IMR-90 (cell line): ENCODE measurements around the gene DHRS3. TPM values are rescaled to one million over a fixed set of nuclear protein-coding genes. Genes with fewer than 3 reads are reported as not detected.

Source experiments
- ATAC-seq: fragments of 200-7000 bp; cut with Tn5 transposase; 2 replicates; pipeline ENCODE4 v1.9.1; 2020; ENCODE audit warnings: low read depth, mild to moderate bottlenecking, moderate library complexity
- BruUV-seq: library from RNA; stranded (reverse); fragments of 400-500 nt; replicated peaks from 2 replicates; lab custom pipeline; 2021; lab: Mats Ljungman, UMichigan
- CTCF ChIA-PET: fragments of 300-600 bp; formaldehyde crosslinking; extraction: SDS; loops from one replicate; lab custom pipeline; 2021; ENCODE audit warnings: antibody characterized with exemption; lab: Yijun Ruan, JAX
- POLR2A ChIA-PET: fragments of 300-600 bp; sonication (Branson Sonifier 250); formaldehyde crosslinking; loops from one replicate; lab custom pipeline; 2022; ENCODE audit warnings: antibody characterized with exemption; ENCODE audit not compliant: unreplicated experiment; lab: Charles Lee
- DNase-seq: peaks from one replicate; pipeline ENCODE4 v3.0.0; 2013
- H2AFZ ChIP-seq: replicated peaks from 2 replicates; pipeline ENCODE3; 2013; ENCODE audit warnings: low read length, mild to moderate bottlenecking; ENCODE audit not compliant: poor library complexity
- H2AK5ac ChIP-seq: 2 replicates; pipeline ENCODE4 v1.6.1; 2013; ENCODE audit warnings: low read depth, low read length, inconsistent platforms
- H2AK9ac ChIP-seq: replicated peaks from 2 replicates; pipeline ENCODE3; 2013; ENCODE audit warnings: mild to moderate bottlenecking, low read depth, low read length, moderate library complexity; ENCODE audit not compliant: poor library complexity
- H2BK120ac ChIP-seq: 2 replicates; pipeline ENCODE4 v1.6.1; 2013; ENCODE audit warnings: low read depth, low read length, inconsistent platforms
- H2BK15ac ChIP-seq: 3 replicates; pipeline ENCODE4 v1.6.1; 2013; ENCODE audit warnings: low read depth, low read length, inconsistent platforms
- H2BK20ac ChIP-seq: 2 replicates; pipeline ENCODE4 v1.6.1; 2013; ENCODE audit warnings: low read depth, mild to moderate bottlenecking, inconsistent platforms, low read length, moderate library complexity
- H2BK5ac ChIP-seq: 2 replicates; pipeline ENCODE4 v1.6.1; 2013; ENCODE audit warnings: mild to moderate bottlenecking, low read depth, low read length, inconsistent platforms; ENCODE audit not compliant: poor library complexity, severe bottlenecking
- H3K14ac ChIP-seq: replicated peaks from 2 replicates; pipeline ENCODE4 v1.6.1; 2013; ENCODE audit warnings: low read depth, low read length, inconsistent platforms
- H3K18ac ChIP-seq: 2 replicates; pipeline ENCODE4 v1.6.1; 2013; ENCODE audit warnings: low read depth, low read length, control low read depth
- H3K23ac ChIP-seq: 2 replicates; pipeline ENCODE4 v1.6.1; 2013; ENCODE audit warnings: low read depth, low read length, inconsistent platforms
- H3K27ac ChIP-seq: 2 replicates; pipeline ENCODE4 v1.5.1; 2013; ENCODE audit warnings: mild to moderate bottlenecking, control low read depth, low read length; ENCODE audit not compliant: insufficient read depth
- H3K27me3 ChIP-seq: 2 replicates; pipeline ENCODE4 v1.6.1; 2013; ENCODE audit warnings: low read length; ENCODE audit not compliant: control insufficient read depth, insufficient read depth
- H3K36me3 ChIP-seq: 2 replicates; pipeline ENCODE4 v1.6.1; 2013; ENCODE audit warnings: low read length, mixed read lengths; ENCODE audit not compliant: control insufficient read depth, insufficient read depth
- H3K4ac ChIP-seq: 2 replicates; pipeline ENCODE4 v1.6.1; 2013; ENCODE audit warnings: low read depth, low read length, inconsistent platforms
- H3K4me1 ChIP-seq: 2 replicates; pipeline ENCODE4 v1.6.1; 2013; ENCODE audit warnings: low read length, mixed read lengths; ENCODE audit not compliant: control insufficient read depth, insufficient read depth
- H3K4me2 ChIP-seq: 2 replicates; pipeline ENCODE4 v1.6.1; 2013; ENCODE audit warnings: low read depth, mild to moderate bottlenecking, control low read depth, low read length, moderate library complexity
- H3K4me3 ChIP-seq: 2 replicates; pipeline ENCODE4 v1.5.1; 2013; ENCODE audit warnings: low read depth, mild to moderate bottlenecking, control low read depth, low read length, moderate library complexity; ENCODE audit not compliant: insufficient read depth
- H3K56ac ChIP-seq: 2 replicates; pipeline ENCODE4 v1.6.1; 2013; ENCODE audit warnings: low read length, inconsistent platforms; ENCODE audit not compliant: insufficient read depth; ENCODE audit errors: extremely low read depth
- H3K79me1 ChIP-seq, 2 experiments: 2 replicates each; pipeline ENCODE4 v1.6.1; 2013; ENCODE audit warnings: low read length in 2 of 2, inconsistent platforms in 1 of 2, low read depth in 1 of 2
- H3K9ac ChIP-seq: 2 replicates; pipeline ENCODE4 v1.6.1; 2013; ENCODE audit warnings: low read depth, low read length, control low read depth
- H3K9me1 ChIP-seq: 2 replicates; pipeline ENCODE4 v1.6.1; 2013; ENCODE audit warnings: low read length, inconsistent platforms; ENCODE audit not compliant: insufficient read depth
- H3K9me3 ChIP-seq: 2 replicates; pipeline ENCODE4 v1.6.1; 2013; ENCODE audit warnings: low read length; ENCODE audit not compliant: control insufficient read depth, insufficient read depth
- H4K20me1 ChIP-seq: 2 replicates; pipeline ENCODE4 v1.6.1; 2013; ENCODE audit warnings: low read length, inconsistent platforms; ENCODE audit not compliant: insufficient read depth
- H4K5ac ChIP-seq: 2 replicates; pipeline ENCODE4 v1.6.1; 2013; ENCODE audit warnings: mild to moderate bottlenecking, low read depth, low read length, control low read depth
- H4K8ac ChIP-seq, 2 experiments: 2 replicates each; pipeline ENCODE4 v1.6.1; 2013; ENCODE audit warnings: low read depth in 2 of 2, low read length in 2 of 2, control low read depth in 1 of 2, inconsistent platforms in 1 of 2
- H4K91ac ChIP-seq: 2 replicates; pipeline ENCODE4 v1.6.1; 2013; ENCODE audit warnings: low read depth, low read length, inconsistent platforms; ENCODE audit not compliant: insufficient read depth
- BHLHE40 ChIP-seq: fragments of 150-350 bp; IDR thresholded peaks from 2 replicates; pipeline ENCODE4 v1.6.1; 2016; ENCODE audit warnings: mild to moderate bottlenecking, low read depth, low read length
- CEBPB ChIP-seq: IDR thresholded peaks from 2 replicates; pipeline ENCODE4 v1.6.1; 2012; ENCODE audit warnings: low read depth, low read length, improper control_type of control experiment
- MXI1 ChIP-seq: IDR thresholded peaks from 2 replicates; pipeline ENCODE4 v1.6.1; 2012; ENCODE audit warnings: low read depth, mild to moderate bottlenecking, low read length, moderate library complexity, borderline replicate concordance
- RAD21 ChIP-seq: IDR thresholded peaks from 2 replicates; pipeline ENCODE4 v1.6.1; 2012; ENCODE audit warnings: low read length, improper control_type of control experiment
- RFX5 ChIP-seq: IDR thresholded peaks from 2 replicates; pipeline ENCODE4 v1.8.0; 2012; ENCODE audit warnings: low read depth, mild to moderate bottlenecking, low read length, moderate library complexity
- SMC3 ChIP-seq: fragments of 150-350 bp; IDR thresholded peaks from 2 replicates; pipeline ENCODE4 v1.6.1; 2016; ENCODE audit warnings: low read depth, mild to moderate bottlenecking, antibody characterized with exemption, low read length, moderate library complexity
- WGBS, 2 experiments: methylation state at CpG; one replicate each; pipeline versions ENCODE4 v1.1.5 to v1.1.7; 2013; ENCODE audit warnings: missing lambda C conversion rate in 2 of 2; ENCODE audit not compliant: insufficient read length in 1 of 2; ENCODE audit errors: extremely low coverage in 2 of 2; 5-methylcytosine and 5-hydroxymethylcytosine counted together
- dilution Hi-C: fragments of 300-500 bp; cut with HindIII; formaldehyde crosslinking; loops from one replicate; pipeline ENCODE4 v1.14.3; 2018; ENCODE audit warnings: low sequenced_read_pairs; ENCODE audit not compliant: unreplicated experiment
- in situ Hi-C: fragments of 300-500 bp; cut with MboI; formaldehyde crosslinking; loops from 3 replicates; pipeline ENCODE4 v1.14.3; 2019; ENCODE audit warnings: low sequenced_read_pairs, inconsistent platforms, mixed read lengths
- intact Hi-C: fragments of 100-400 bp; cut with micrococcal nuclease; formaldehyde crosslinking; loops from 2 replicates; pipeline ENCODE4 v1.10.0; 2022
- polyA plus RNA-seq, 3 experiments: library from polyadenylated mRNA; depleted of rRNA; stranded (reverse); fragments of >200 nt; gene quantifications; 2 replicates each; pipeline ENCODE4 v1.2.3, GENCODE V29; 2012; ENCODE audit warnings: low replicate concordance in 1 of 3
- total RNA-seq: library from RNA; depleted of rRNA; stranded (reverse); fragments of >200 nt; gene quantifications from 2 replicates; pipeline ENCODE4 v1.2.3, GENCODE V29; 2012

Gene DHRS3
- total and polyA plus RNA-seq, 2 of the 4 experiments (the other 2 are of a cell fraction): 11.2 to 14.5 TPM

DNA sequence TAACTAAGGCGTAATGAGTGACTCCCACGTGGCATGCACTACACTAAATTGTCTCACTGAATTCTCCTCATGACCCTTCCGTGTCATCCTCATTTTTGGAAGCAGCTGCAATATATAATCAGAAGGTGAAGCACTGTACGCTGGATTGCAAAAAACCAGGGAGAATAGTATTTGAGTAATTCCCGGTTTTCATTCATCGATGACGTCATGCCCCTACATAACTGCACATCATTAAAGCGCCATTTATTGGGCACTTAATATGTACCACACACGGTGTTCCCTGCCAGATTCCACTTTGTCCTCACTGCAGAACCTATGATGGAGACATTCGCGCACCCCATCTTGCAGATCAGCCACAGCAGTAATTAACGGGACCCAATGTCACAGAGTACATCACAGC, 41.0 kb downstream of the DHRS3 start:
- H3K27me3 ChIP-seq: no peaks in the 10 kb centered on the region
- H3K9ac ChIP-seq: no peak overlapping the region
- no peak overlapping the region for H3K4me2 ChIP-seq
- H3K56ac ChIP-seq: no peak overlapping the region
- no peaks in the 10 kb centered on the region for H3K9me3 ChIP-seq
- H4K8ac ChIP-seq: no peak overlapping the region
- H2BK20ac ChIP-seq: no peak overlapping the region
- H2AK9ac ChIP-seq: no peak overlapping the region
- H3K14ac ChIP-seq: no peak overlapping the region
- TF ChIP-seq RFX5 (no peak), SMC3 (no peak), BHLHE40 (no peak), CEBPB (no peak), MXI1 (no peak), RAD21 (no peak)
- H4K5ac ChIP-seq: no peak overlapping the region
- no peaks in the 10 kb centered on the region; the same call in 1 of the 2 replicates for H4K20me1 ChIP-seq
- no peak overlapping the region for H4K91ac ChIP-seq
- peaks cover 40% of the 10 kb centered on the region for H3K36me3 ChIP-seq
- no TSS peak for BruUV-seq
- no peaks in the 10 kb centered on the region for H3K79me1 ChIP-seq
- ChIA-PET CTCF (no interaction called here), POLR2A (no interaction called here)
- intact Hi-C loops (no loop called here), dilution Hi-C loops (no loop called here), in situ Hi-C loops (no loop called here)
- no peak overlapping the region for H2AK5ac ChIP-seq
- no peak for ATAC-seq
- no peak overlapping the region for H2BK15ac ChIP-seq
- no peak overlapping the region for H3K23ac ChIP-seq
- no peak overlapping the region for H3K4ac ChIP-seq
- H3K27ac ChIP-seq: no peak overlapping the region
- H3K9me1 ChIP-seq: peaks cover 16% of the 10 kb centered on the region
- no CpG with 5 or more reads among the region's 12 CpGs for WGBS, 2 experiments
- H2BK5ac ChIP-seq: no peak overlapping the region
- no peak overlapping the region for H2AFZ ChIP-seq
- H3K4me1 ChIP-seq: peaks cover 3% of the 10 kb centered on the region; the same call in 1 of the 2 replicates
- DNase-seq: no peak
- no peak overlapping the region for H2BK120ac ChIP-seq
- no peak overlapping the region for H3K18ac ChIP-seq
- H3K4me3 ChIP-seq: no peak overlapping the region
